ENCODE results near the gene RRAD. TPM values are rescaled to one million over a fixed set of nuclear protein-coding genes. Genes with fewer than 3 reads are reported as not detected.

The RRAD gene
- total and polyA plus RNA-seq, 2 experiments from 2014 or later, result 0.22 to 0.70 TPM

GRCh38 chr16:66918803-66919568 is 6.3 kb downstream of the RRAD start, which contains the start of gene CDH16:
CDH16 (minus strand) TSS chr16:66918885; CDS start chr16:66918065, 820 bp downstream.
- Histone ChIP-seq H3K4me3 (no peak within 1 kb of the TSS), H3K9me2 (ENCODE audit: insufficient read depth) (no peaks in the 10 kb centered on the region), H3K4me2 (ENCODE audit: unreplicated experiment) (no peak within 1 kb of the TSS), H3K79me2 (ENCODE audit: insufficient read depth) (no peaks in the 10 kb centered on the region), H3K36me3 (ENCODE audit: low read depth) (no peaks in the 10 kb centered on the region), H3K4me1 (ENCODE audit: insufficient read depth) (no peaks in the 10 kb centered on the region), H2AFZ (no peak within 1 kb of the TSS), H3K9ac (no peak within 1 kb of the TSS), H4K20me1 (ENCODE audit: insufficient read depth) (no peaks in the 10 kb centered on the region), H3K27me3 (replicated peaks; ENCODE audit: insufficient read depth) (peaks cover 26% of the 10 kb centered on the region), H3F3A (ENCODE audit: insufficient read depth) (no peaks in the 10 kb centered on the region), H3K9me3 (ENCODE audit: low read depth) (no peaks in the 10 kb centered on the region), H3K27ac (no peak within 1 kb of the TSS)
- no peak for DNase-seq
- TF ChIP-seq EZH2phosphoT487 (IDR thresholded peaks at IDR 0.05; ENCODE audit: insufficient read depth, low read depth) (no peak), EZH2 (IDR thresholded peaks at IDR 0.05; ENCODE audit: insufficient read depth, poor library complexity, severe bottlenecking) (no peak)
- 49 to 56% methylated on average over 7 of the region's 7 CpGs for WGBS, 2 experiments (ENCODE audit: low coverage in 1 of 2, low lambda C conversion rate in 2 of 2, missing lambda C conversion rate in 2 of 2)
- in situ Hi-C loops (cut with MboI), result no loop called here

GRCh38 chr16:66918355-66918754 is 7.0 kb downstream of the RRAD start:
- in situ Hi-C loops (cut with MboI), result no loop called here

GRCh38 chr16:66917741-66918140 is 7.6 kb downstream of the RRAD start:
- Histone ChIP-seq H4K20me1 (ENCODE audit: insufficient read depth) (no peaks in the 10 kb centered on the region), H3K4me1 (ENCODE audit: insufficient read depth) (no peaks in the 10 kb centered on the region), H3K9me3 (ENCODE audit: low read depth) (no peaks in the 10 kb centered on the region), H3K36me3 (ENCODE audit: low read depth) (no peaks in the 10 kb centered on the region), H3K4me3 (no peak overlapping the region), H3K4me2 (ENCODE audit: unreplicated experiment) (no peak overlapping the region), H2AFZ (no peak overlapping the region), H3F3A (ENCODE audit: insufficient read depth) (no peaks in the 10 kb centered on the region), H3K27me3 (replicated peaks; ENCODE audit: insufficient read depth) (peaks cover 26% of the 10 kb centered on the region), H3K27ac (no peak overlapping the region), H3K79me2 (ENCODE audit: insufficient read depth) (no peaks in the 10 kb centered on the region), H3K9me2 (ENCODE audit: insufficient read depth) (no peaks in the 10 kb centered on the region), H3K9ac (no peak overlapping the region)
- in situ Hi-C loops (cut with MboI), result no loop called here
- DNase-seq, result no peak
- 74 to 76% methylated on average over 9 of the region's 9 CpGs for WGBS, 2 experiments (ENCODE audit: low coverage in 1 of 2, low lambda C conversion rate in 2 of 2, missing lambda C conversion rate in 2 of 2)
- TF ChIP-seq EZH2 (IDR thresholded peaks at IDR 0.05; ENCODE audit: insufficient read depth, poor library complexity, severe bottlenecking) (no peak), EZH2phosphoT487 (IDR thresholded peaks at IDR 0.05; ENCODE audit: insufficient read depth, low read depth) (no peak)

More at GRCh38 chr16:66918355-66918754, 7.0 kb downstream of the RRAD start:
- H3K9me2 ChIP-seq (ENCODE audit: insufficient read depth), result no peaks in the 10 kb centered on the region
- no peak overlapping the region for H3K4me3 ChIP-seq
- H3K36me3 ChIP-seq (ENCODE audit: low read depth), result no peaks in the 10 kb centered on the region
- no peak overlapping the region for H3K27ac ChIP-seq
- H3F3A ChIP-seq (ENCODE audit: insufficient read depth), result no peaks in the 10 kb centered on the region
- no peaks in the 10 kb centered on the region for H3K9me3 ChIP-seq (ENCODE audit: low read depth)
- H3K9ac ChIP-seq, result no peak overlapping the region
- TF ChIP-seq EZH2 (IDR thresholded peaks at IDR 0.05; ENCODE audit: insufficient read depth, poor library complexity, severe bottlenecking) (no peak), EZH2phosphoT487 (IDR thresholded peaks at IDR 0.05; ENCODE audit: insufficient read depth, low read depth) (no peak)
- no peaks in the 10 kb centered on the region for H3K79me2 ChIP-seq (ENCODE audit: insufficient read depth)
- DNase-seq, result no peak
- H3K4me2 ChIP-seq (ENCODE audit: unreplicated experiment), result no peak overlapping the region
- no peaks in the 10 kb centered on the region for H3K4me1 ChIP-seq (ENCODE audit: insufficient read depth)
- no peaks in the 10 kb centered on the region for H4K20me1 ChIP-seq (ENCODE audit: insufficient read depth)
- 74 to 78% methylated on average over 6 of the region's 6 CpGs for WGBS, 2 experiments (ENCODE audit: low coverage in 1 of 2, low lambda C conversion rate in 2 of 2, missing lambda C conversion rate in 2 of 2)
- no peak overlapping the region for H2AFZ ChIP-seq
- H3K27me3 ChIP-seq (replicated peaks; ENCODE audit: insufficient read depth), result peaks cover 26% of the 10 kb centered on the region

- TF ChIP-seq EZH2phosphoT487 (IDR thresholded peaks at IDR 0.05; ENCODE audit: insufficient read depth, low read depth) (no peak), EZH2 (IDR thresholded peaks at IDR 0.05; ENCODE audit: insufficient read depth, poor library complexity, severe bottlenecking) (no peak)
- no peak overlapping the region for H3K9ac ChIP-seq
- no peaks in the 10 kb centered on the region for H3K9me3 ChIP-seq (ENCODE audit: low read depth)
- in situ Hi-C loops (cut with MboI), result no loop called here
- H3K4me1 ChIP-seq (ENCODE audit: insufficient read depth), result no peaks in the 10 kb centered on the region
- no peaks in the 10 kb centered on the region for H4K20me1 ChIP-seq (ENCODE audit: insufficient read depth)
- H3K79me2 ChIP-seq (ENCODE audit: insufficient read depth), result no peaks in the 10 kb centered on the region
- no peaks in the 10 kb centered on the region for H3F3A ChIP-seq (ENCODE audit: insufficient read depth)
- H2AFZ ChIP-seq, result no peak overlapping the region
- no peaks in the 10 kb centered on the region for H3K36me3 ChIP-seq (ENCODE audit: low read depth)
- peaks cover 24% of the 10 kb centered on the region for H3K27me3 ChIP-seq (replicated peaks; ENCODE audit: insufficient read depth)
- 76 to 78% methylated on average over 6 of the region's 6 CpGs for WGBS, 2 experiments (ENCODE audit: low coverage in 1 of 2, low lambda C conversion rate in 2 of 2, missing lambda C conversion rate in 2 of 2)
- no peaks in the 10 kb centered on the region for H3K9me2 ChIP-seq (ENCODE audit: insufficient read depth)
- H3K4me2 ChIP-seq (ENCODE audit: unreplicated experiment), result no peak overlapping the region
- DNase-seq, result no peak
- H3K4me3 ChIP-seq, result no peak overlapping the region
- H3K27ac ChIP-seq, result no peak overlapping the region
Observed at GRCh38 chr16:66916518-66916917, 8.8 kb downstream of the RRAD start.
